Hippocampal formation (tissue), 2 donors: Measurements from ENCODE around the gene CLEC12A.
"Not testable (repeated sequence)": the region's sequence is repeated elsewhere in the genome, so short reads cannot be mapped to it uniquely, and the experiment has no call there.

Experiments used
- DNase-seq, 2 donors: peaks; one replicate each; lab custom pipeline; 2025; lab: John Stamatoyannopoulos, UW

Gene CLEC12A

DNA sequence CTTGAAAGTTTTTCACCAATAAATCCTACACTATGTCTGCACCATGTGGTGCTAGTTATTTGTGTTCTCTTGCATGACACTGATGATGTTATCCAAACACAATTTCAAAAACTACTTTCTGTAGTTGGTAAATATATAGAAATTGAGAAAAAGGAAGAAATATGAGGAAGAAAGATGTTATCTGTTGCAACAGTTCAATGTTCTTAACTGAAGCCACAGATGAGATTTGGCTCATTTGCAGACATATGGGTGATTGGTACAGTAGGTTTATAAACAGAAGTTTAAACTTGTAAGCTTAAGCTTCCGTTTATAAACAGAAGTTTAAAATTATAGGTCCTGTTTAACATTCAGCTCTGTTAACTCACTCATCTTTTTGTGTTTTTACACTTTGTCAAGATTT is at the start of gene CLEC12A:
Gene CLEC12A, plus strand, starts transcription at position 229 of the 400 bp plus-strand sequence. CDS start 188 bp downstream, outside the sequence.
- no peak for DNase-seq

DNA sequence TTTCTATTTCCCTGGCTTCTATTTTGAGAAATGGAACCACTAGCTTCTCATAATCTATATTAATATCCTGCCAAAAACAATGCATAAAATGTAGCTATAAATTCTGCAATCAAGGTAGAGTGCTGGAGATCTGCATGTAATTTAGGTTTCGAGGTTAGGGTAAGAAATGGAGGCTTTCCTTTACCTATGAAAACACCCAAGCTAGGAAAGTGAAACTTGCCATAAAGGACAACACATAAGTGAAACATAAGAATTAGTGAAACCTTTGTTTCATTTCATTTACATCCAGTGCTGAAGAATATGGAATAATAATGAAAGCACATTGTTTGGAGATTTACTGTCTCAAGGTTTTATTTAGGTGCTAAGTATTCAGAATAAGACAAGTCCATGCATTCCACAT is 48.8 kb upstream of the CLEC12A start:
- DNase-seq = no peak

DNA sequence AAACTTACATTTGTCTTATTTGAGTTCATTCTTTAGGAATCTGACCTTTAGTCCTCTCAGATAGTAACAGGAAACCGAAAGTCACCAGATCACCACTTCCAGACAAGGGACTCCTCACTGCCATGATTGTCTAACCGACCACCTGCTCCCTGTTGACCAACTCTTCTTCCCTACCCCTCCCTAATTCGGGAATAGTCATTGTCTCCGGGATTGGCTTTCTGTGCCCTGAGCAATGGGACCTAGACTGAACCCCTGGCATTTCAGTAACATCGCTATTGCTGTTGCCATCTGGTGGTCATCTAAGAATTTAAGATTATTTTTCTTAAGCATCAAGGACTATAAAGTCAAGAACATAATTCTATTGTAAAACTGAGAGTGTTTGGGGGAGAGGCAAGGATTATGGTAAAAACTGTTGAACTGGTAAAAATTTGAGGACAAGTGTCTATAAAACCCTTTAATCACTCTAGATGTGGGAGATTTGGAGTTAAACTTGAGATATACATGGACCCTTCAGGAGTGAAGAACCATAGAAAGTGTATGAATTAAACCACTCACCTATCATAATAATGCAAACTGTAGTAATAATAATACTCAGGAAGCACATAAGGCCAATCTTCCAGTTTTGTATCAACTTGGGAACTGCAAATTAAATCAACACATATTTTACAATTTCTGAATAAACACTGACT is 45.4 kb upstream of the CLEC12A start:
- DNase-seq = peak in 1 of 2 donors; percentile 45

DNA sequence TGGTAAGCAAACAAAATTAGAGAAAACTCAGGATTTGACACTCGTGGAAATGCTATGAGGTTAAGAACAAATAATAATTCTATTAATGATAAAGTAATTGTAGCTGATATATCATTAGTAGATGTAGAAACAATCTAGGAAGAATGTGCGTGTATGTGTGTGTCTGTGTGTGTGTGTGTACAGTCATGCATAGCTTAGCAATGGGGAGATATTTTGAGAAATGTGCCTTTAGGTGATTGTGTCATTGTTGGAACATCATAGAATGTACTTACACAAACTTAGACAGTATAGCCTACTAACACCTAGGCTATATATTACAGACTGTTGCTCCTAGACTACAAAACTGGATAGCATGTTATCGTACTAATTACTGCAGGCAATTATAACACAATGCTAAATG is 44.3 kb upstream of the CLEC12A start:
- no peak for DNase-seq

DNA sequence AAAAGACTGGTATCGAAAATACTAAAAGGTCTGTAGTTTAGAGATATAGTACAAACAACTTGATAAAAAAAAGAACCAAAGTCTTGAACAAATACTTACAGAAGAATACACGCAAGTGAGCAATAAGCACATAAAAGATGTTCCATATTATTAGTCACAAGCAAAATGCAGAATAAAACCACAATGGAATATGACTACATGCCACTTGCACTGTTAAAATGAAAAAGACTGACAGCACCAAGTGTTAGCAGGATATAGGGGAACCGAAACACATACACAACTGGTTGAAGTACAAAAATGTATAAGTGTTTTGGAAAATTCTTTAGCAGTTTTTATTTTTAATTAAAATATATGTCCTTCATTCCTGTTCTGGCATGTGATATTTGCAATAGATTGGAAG is 42.6 kb upstream of the CLEC12A start:
- no peak for DNase-seq

DNA sequence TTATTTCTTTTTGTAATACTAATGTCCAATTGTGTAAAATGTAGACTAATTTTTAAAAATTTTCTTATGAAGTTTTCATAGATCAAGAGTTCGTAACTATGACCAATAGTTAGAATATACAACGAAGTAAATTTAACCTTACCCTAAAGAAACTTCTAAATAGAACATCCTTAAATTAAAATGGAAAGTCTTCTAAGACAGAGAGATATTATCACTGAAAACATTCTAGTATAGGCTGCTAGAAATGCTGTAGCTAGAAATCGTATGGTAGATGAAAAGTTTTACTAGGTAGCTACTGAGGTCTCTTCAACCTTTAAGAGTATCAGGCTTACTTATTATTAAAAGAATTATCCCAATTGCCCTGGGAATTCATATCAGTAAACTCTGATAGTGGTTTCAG is 40.0 kb upstream of the CLEC12A start:
- DNase-seq = no peak

DNA sequence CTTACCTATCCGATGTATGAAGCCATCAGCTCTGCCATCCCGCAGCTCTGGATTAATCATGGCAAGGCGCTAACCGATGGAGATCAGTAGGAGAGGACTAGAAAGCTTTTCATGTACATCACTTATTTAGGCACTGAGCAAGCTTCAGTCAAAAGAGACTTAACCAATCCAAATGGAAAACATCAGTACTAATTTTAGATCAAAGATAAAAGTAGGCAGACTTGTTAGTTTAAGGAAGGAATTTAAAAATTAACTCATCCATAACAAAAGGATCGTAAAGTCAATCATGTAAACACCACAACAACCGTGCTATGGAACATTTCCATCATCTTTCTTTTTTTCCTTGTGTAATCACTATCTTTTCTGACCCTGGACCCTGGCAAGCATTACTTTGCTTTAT is 38.9 kb upstream of the CLEC12A start, which contains the start of gene CLEC2A:
Gene CLEC2A, minus strand, starts transcription at position 101 of the 400 bp plus-strand sequence. Its CDS starts 41 bp downstream, at position 60.
- no peak for DNase-seq

DNA sequence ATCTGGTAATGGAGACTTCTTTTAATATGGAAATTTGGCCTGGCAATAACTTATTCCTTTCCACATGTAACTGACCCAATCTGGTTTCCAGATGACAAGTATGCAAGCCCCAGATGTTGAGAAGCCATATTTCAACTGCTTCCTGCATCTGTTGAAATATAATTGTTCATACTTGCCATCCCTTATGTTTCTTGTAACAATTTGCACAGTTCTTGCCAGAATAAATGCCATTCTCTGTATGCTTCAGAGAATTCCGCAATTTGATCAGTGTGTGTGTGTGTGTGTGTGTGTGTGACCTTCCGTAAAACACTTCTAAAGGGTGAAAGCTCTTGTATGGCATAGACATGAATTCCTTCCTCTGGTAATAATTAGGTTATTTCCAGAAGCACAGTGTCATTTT is 37.3 kb upstream of the CLEC12A start:
- no peak for DNase-seq

DNA sequence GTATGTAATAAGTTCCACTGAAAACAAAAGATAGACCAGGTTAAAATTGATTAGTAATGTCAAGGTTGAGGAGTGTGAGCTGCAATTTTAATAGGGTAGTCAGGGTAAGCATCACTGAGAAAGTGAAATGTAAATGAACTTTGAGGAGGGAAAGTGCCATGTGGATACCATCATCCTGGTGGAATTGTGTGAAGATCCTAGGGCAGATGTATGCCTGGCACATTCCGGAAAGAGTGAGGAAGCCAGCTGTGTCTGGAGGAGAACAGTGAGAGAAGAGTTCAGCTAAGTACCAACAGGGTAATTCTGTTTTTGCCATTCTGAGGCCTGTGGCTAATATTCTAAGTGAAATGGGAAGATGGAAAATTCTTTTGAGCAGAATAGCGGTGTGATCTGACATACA is 36.2 kb upstream of the CLEC12A start:
- no peak for DNase-seq

DNA sequence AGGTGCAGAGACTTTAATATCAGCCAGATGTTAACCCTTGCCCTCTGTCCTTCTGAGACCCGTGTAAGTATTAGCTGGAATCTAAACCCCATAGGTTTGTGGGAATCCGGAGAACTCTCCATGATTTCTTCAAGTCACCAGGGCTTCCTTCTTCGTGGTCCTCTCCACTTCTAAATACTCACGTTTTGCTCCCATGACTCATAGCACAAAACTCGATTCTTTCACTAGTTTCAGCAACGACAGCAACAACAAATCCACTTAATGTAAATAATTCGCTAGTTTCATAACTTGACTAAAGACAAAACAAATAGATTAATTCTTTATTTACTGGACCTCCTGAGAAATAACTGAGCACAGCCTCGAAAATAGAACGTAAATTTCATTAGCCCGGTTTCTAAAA is 34.6 kb upstream of the CLEC12A start:
- no peak for DNase-seq

DNA sequence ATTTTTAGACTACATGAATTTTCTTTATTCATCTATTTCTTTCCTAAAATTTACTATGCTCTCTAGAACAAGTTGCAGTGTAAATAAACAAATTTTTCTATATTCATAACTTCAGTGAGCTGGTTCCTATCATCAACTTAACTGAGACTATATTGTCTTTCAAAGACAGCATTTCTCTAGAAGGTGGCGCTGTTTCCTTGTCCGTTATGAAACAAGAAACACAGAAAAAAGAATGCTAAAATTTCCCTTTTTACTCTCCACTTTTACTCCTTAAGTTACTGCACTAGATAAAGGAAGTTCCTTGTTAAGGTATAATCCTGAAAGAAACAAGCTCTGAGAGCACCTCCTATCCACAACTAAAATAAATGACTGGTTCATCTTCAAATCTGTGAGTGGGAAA is 30.8 kb upstream of the CLEC12A start:
- peak in 1 of 2 donors; percentile 6 for DNase-seq

DNA sequence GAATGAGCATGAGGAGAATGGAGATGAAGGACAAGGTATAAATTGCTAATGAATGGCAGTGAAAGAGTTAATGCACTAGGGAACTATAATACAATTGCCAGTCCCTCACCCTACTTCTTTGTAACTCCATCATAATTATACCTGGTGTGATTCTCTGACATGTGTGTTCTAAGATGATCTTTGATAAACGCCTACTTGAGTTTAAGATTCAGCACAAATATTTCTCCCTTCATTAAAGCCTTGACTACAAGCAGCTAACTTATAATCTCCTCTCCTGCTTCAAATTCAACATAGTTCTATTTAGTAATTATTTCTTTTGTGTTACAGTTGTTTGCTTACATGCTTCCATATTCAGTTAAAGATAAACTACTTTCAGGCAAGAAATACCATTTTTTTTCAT is 29.4 kb upstream of the CLEC12A start:
- DNase-seq = no peak

DNA sequence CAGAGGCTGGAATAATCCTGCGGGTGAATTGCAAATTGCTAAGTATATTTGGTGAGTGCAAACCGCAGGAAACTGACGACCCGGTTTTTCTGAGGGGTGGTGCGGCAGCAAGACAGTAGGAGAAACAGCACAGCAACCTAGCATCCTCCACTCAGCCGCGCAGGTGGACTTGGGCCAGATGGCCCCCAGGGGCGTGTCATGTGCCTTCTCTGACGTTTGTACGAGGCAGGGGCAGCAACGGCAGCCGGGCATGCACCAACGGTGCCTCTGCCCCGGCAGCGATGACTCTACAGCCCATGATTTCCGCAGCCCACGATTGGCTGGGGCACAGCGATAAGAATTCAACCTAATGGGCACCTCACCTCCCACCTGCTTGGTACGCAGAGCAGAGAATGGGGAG is 28.0 kb upstream of the CLEC12A start:
- peak; percentile 20 to 51 for DNase-seq

DNA sequence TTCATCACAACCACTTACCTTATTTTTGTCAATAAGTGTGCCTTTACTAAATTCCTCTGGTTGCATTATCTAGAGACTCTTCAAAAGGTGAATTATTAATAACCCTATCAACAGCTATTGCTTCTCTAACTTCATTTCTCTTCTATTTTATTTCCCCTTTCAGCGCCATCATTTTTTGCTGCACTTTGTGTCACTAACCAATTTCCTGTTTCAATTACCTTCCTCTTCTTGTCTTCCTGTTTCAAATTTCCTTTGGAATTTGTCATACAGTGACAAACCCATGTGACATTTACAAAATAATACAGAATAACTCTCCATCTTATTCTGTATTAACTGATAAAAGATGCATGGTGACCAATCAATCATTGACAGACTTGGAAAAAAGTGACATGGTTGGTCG is 26.8 kb upstream of the CLEC12A start:
- no peak for DNase-seq

DNA sequence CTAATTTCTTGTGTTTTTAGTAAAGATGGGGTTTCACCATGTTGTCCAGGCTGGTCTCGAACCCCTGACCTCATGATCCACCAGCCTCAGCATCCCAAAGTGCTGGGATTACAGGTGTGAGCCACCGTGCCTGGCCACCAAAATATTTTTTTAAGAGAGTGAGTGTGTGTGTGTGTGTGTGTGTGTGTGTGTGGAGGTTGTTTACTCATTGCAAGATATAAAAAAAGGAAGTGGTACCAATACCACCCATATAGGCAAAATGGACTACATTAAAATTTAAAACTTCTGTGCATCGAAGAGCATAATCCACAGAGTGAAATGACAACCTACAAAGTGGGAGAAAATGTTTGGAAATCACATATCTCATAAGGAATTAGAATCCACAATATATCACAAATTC is 23.5 kb upstream of the CLEC12A start:
- no peak for DNase-seq

DNA sequence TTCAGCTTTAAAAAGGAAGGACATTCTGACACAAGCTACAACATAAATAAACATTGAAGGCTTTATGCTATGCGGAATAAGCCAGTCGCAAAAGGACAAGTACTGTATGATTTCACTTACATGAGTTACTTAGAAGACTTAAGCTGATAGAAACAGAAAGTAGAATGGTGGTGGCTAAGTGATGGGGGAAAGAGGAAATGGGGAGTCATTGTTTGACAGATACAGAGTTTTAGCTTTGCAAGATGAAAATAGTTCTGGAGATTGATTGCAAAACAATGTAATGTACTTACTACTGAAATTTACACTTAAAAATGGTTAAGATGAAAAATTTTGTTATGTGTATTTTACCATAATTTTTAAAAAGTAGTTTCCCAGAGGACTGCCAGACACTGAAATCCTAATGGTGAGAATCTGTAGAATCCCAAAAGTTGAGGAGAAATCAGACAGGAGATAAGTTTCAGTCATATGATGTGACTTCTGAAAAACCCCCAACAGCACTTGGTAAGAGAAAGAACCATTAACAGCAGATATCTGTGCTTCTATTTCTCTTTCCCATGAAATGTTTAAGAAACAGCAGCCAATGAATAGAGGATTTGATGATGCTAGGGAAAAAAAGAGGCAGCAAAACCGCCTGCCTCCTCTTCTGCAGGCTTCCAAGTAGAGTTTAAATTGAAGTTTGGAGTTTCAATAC is 22.5 kb upstream of the CLEC12A start:
- no peak for DNase-seq

DNA sequence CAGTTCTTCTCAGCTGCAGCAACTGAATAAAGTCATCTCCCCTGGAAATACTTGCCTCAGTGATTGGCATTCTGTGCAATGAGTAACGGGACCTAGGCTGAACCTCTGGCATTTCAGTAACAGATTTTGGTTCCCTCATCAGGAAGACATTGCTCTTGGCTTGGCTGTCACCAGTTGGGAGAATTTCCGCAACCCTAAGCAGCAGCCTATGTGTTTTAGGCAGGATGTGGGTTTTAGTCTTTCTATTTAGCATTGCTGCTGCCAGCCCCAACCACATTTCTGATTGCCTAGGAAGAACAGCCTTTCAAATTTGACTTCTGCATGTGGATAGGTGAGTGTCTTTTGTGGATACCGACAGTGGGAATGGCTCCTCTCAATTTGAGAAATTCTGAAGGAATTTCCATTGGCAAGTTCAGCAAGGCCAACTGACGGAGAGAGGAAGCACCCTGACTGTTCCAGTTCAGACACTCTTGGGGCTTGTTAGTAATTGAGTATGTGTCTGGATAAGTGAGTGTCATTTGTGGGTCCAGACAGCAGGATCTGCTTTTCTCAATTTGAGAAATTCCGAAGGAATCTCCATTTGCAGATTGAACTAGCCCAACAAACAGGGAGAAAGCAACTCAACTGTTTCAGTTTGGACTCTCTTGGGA is 20.1 kb upstream of the CLEC12A start:
- no peak for DNase-seq

DNA sequence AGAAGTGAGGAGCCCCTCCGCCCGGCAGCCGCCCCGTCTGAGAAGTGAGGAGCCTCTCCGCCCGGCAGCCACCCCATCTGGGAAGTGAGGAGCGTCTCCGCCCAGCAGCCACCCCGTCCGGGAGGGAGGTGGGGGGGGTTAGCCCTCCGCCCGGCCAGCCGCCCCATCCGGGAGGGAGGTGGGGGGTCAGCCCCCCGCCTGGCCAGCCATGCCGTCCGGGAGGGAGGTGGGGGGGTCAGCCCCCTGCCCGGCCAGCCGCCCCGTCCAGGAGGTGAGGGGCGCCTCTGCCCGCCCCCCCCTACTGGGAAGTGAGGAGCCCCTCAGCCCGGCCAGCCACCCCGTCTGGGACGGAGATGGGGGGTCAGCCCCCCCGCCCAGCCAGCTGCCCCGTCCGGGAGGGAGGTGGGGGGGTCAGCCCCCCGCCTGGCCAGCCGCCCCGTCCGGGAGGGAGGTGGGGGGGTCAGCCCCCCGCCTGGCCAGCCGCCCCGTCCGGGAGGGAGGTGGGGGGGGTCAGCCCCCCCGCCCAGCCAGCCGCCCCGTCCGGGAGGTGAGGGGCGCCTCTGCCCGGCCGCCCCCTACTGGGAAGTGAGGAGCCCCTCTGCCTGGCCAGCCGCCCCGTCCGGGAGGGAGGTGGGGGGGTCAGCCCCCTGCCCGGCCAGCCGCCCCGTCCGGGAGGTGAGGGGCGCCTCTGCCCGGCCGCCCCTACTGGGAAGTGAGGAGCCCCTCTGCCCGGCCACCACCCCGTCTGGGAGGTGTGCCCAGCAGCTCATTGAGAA is 18.1 kb upstream of the CLEC12A start:
- DNase-seq = not testable (repeated sequence)

DNA sequence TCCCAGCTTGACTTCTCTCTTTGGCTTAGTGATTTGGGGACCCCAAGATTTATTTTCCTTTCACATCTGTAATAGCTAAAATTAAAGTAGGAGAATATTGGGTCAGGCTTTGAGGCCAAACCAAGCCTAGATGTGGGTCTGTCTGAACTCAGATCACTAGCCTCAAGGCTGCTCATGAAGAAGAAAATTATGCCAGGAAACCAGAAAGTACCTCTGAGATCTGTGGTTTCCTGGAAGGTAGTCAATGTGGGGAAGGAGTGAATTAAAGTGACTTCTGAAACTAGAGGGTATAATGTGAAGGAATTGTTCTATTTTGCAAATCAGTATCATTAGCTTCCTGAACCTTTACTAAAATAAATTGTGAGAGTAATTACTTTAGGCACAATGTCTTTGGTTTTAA is 13.4 kb upstream of the CLEC12A start:
- no peak for DNase-seq

DNA sequence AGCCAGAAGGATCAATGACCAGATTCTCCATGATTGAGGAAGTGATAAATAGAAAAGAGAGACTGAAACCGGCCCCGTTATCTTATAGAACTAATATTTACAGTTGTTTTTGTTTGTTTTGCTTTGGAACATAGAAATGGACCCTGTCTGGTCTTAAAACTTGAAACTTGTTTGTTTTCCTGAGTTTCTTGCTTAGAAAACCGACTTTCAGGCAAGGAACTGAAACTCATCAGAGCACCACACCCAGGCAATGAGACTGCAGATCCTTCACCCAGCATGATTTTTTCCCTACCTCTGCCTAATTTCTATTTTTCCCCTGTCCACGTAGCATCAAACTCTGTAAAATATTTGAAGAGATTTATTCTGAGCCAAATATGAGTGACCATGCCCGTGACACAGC is 10.6 kb upstream of the CLEC12A start:
- DNase-seq = no peak

DNA sequence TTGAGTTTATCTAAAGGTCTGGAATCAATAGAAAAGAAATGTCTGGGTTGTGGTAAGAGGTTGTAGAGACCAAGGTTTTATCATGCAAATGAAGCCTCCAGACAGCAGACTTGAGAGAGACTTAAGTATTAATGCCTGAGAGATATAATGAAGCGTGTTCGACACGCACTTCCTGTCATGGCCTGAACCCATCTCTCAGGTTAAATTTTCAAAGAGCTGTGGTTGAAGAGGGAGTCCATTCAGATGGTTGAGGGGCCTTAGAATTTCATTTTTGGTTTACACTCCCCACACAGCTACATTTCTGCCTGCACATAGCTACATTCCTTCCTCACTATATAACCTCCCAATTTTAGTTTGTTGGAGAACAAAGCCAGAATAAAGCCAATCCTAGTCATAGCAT is 10.1 kb upstream of the CLEC12A start:
- no peak for DNase-seq

DNA sequence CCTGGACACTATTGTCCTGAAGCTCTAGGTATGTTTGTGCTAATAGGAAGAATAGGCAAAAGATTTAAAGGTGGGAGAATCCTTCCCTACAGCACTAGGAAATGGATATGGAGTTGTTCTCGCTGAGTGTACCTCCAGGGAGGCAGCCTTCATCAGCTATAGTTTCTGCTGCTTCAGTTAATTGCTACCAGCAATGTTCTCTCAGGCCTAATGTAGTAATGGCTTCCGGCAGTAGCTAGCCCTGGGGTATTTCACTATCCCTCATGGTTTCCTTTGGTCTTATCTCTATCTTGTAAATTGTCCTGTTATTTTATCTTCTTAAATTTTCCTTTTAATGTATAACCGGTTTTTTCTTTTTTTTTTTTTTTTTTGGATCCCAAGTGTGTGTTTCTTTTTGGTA is 9.3 kb upstream of the CLEC12A start:
- no peak for DNase-seq
